Stimulated activated CD8-positive, alpha-beta memory T cell treated with anti-CD3 and anti-CD28 coated beads, Interleukin-2, amount 100 ng/mL, for 1 hour (primary cell): ENCODE data around the gene MAP1LC3C.
"Not testable (repeated sequence)": the region's sequence is repeated elsewhere in the genome, so short reads cannot be mapped to it uniquely, and the experiment has no call there.

Experiments used
- DNase-seq, 2 donors: peaks; one replicate each; pipeline ENCODE4 v3.0.0-alpha.2; 2020; ENCODE audit warnings: low read depth in 2 of 2

Gene MAP1LC3C

GRCh38 chr1:241992734-241993133 lies 6.2 kb downstream of the MAP1LC3C start:
- no peak for DNase-seq

GRCh38 chr1:241990040-241990439 lies 8.9 kb downstream of the MAP1LC3C start:
- DNase-seq: no peak

GRCh38 chr1:241988389-241988930 lies 10.4 kb downstream of the MAP1LC3C start:
- DNase-seq: not testable (repeated sequence)

GRCh38 chr1:241985787-241986186 lies 13.1 kb downstream of the MAP1LC3C start:
- no peak for DNase-seq

GRCh38 chr1:241979926-241980325 lies 19.0 kb downstream of the MAP1LC3C start:
- no peak for DNase-seq

- no peak for DNase-seq
These were observed 19.8 kb downstream of the MAP1LC3C start for GRCh38 chr1:241979071-241979470.

- no peak for DNase-seq
These were observed 22.7 kb downstream of the MAP1LC3C start for GRCh38 chr1:241976229-241976628.

- no peak for DNase-seq
These were observed 26.1 kb downstream of the MAP1LC3C start for GRCh38 chr1:241972703-241973369.

- no peak for DNase-seq
These were observed 30.3 kb downstream of the MAP1LC3C start for GRCh38 chr1:241968611-241969010.

- no peak for DNase-seq
These were observed 34.2 kb downstream of the MAP1LC3C start for GRCh38 chr1:241964550-241965282.

- DNase-seq: no peak
These were observed 35.2 kb downstream of the MAP1LC3C start for GRCh38 chr1:241963722-241964121.

GRCh38 chr1:241962153-241962552 lies 36.7 kb downstream of the MAP1LC3C start:
- no peak for DNase-seq

- DNase-seq: no peak
These were observed 41.0 kb downstream of the MAP1LC3C start, which contains the start of gene BECN2 for GRCh38 chr1:241957692-241958494. Gene BECN2, plus strand, starts transcription at chr1:241957767. Its CDS starts 0 bp downstream, at chr1:241957767.

GRCh38 chr1:241950390-241950789 lies 48.5 kb downstream of the MAP1LC3C start:
- DNase-seq: no peak

- DNase-seq: no peak
These were observed 51.5 kb downstream of the MAP1LC3C start for GRCh38 chr1:241947354-241947753.
